Neuronal stem cell (in vitro differentiated cells): ENCODE results near the gene PLEKHN1.

Experiments used
- DNase-seq: peaks from one replicate; pipeline ENCODE4 v3.0.0-alpha.2; 2013; ENCODE audit warnings: low spot score
- H2AFZ ChIP-seq: one replicate; pipeline ENCODE4 v1.6.1; 2013; ENCODE audit warnings: mild to moderate bottlenecking, low read length, inconsistent platforms
- H2AK5ac ChIP-seq: 2 replicates; pipeline ENCODE4 v1.6.1; 2013; ENCODE audit warnings: low read depth, mild to moderate bottlenecking, inconsistent platforms, low read length, moderate library complexity, mixed read lengths
- H2BK120ac ChIP-seq: 2 replicates; pipeline ENCODE4 v1.6.1; 2013; ENCODE audit warnings: low read depth, mild to moderate bottlenecking, inconsistent platforms, low read length, moderate library complexity, mixed read lengths
- H2BK12ac ChIP-seq: one replicate; pipeline ENCODE4 v1.6.1; 2013; ENCODE audit warnings: low read length, inconsistent platforms
- H2BK15ac ChIP-seq: 2 replicates; pipeline ENCODE4 v1.6.1; 2013; ENCODE audit warnings: mild to moderate bottlenecking, low read length, inconsistent platforms, mixed read lengths
- H2BK5ac ChIP-seq: one replicate; pipeline ENCODE4 v1.6.1; 2013; ENCODE audit warnings: inconsistent platforms, mild to moderate bottlenecking, low read length, moderate library complexity
- H3K14ac ChIP-seq: one replicate; pipeline ENCODE4 v1.6.1; 2013; ENCODE audit warnings: low read length, inconsistent platforms
- H3K18ac ChIP-seq: 2 replicates; pipeline ENCODE4 v1.6.1; 2013; ENCODE audit warnings: low read length, inconsistent platforms
- H3K23ac ChIP-seq: 2 replicates; pipeline ENCODE4 v1.6.1; 2013; ENCODE audit warnings: low read depth, mild to moderate bottlenecking, mixed read lengths, low read length, inconsistent platforms; ENCODE audit not compliant: poor library complexity
- H3K27ac ChIP-seq: replicated peaks from 3 replicates; pipeline ENCODE4 v1.5.1; 2013; ENCODE audit warnings: low read length, inconsistent platforms
- H3K27me3 ChIP-seq, 3 experiments: 2 replicates each; pipeline ENCODE4 v1.6.1; 2013; ENCODE audit warnings: low read length in 3 of 3, mild to moderate bottlenecking in 2 of 3, inconsistent platforms in 1 of 3, low read depth in 1 of 3, mixed read lengths in 1 of 3, moderate library complexity in 1 of 3; ENCODE audit not compliant: control insufficient read depth in 3 of 3, insufficient read depth in 3 of 3
- H3K36me3 ChIP-seq, 2 donors: replicated peaks in 1 of 2; 2 replicates each; pipeline ENCODE4 v1.6.1; 2013; ENCODE audit warnings: low read length in 2 of 2; ENCODE audit not compliant: control insufficient read depth in 2 of 2, insufficient read depth in 2 of 2
- H3K4ac ChIP-seq: 2 replicates; pipeline ENCODE4 v1.6.1; 2013; ENCODE audit warnings: inconsistent platforms, mild to moderate bottlenecking, low read length, moderate library complexity
- H3K4me1 ChIP-seq, 2 donors: 1 replicate in 1 of 2; 2 replicates in 1 of 2; pipeline ENCODE4 v1.6.1; 2013; ENCODE audit warnings: low read length in 2 of 2, low read depth in 1 of 2; ENCODE audit not compliant: control insufficient read depth in 2 of 2, insufficient read depth in 1 of 2
- H3K4me2 ChIP-seq: one replicate; pipeline ENCODE4 v1.6.1; 2013; ENCODE audit warnings: mild to moderate bottlenecking, low read length, inconsistent platforms; ENCODE audit not compliant: insufficient read depth, poor library complexity, severe bottlenecking
- H3K4me3 ChIP-seq, 2 donors: 2 replicates each; pipeline ENCODE4 v1.5.1; 2013; ENCODE audit warnings: low read length in 2 of 2, mild to moderate bottlenecking in 2 of 2, inconsistent platforms in 1 of 2, moderate library complexity in 1 of 2
- H3K79me1 ChIP-seq: one replicate; pipeline ENCODE4 v1.6.1; 2013; ENCODE audit warnings: low read depth, mild to moderate bottlenecking, inconsistent platforms, low read length, moderate library complexity
- H3K9ac ChIP-seq: one replicate; pipeline ENCODE4 v1.6.1; 2013; ENCODE audit warnings: mild to moderate bottlenecking, low read depth, low read length, inconsistent platforms; ENCODE audit not compliant: poor library complexity
- H3K9me3 ChIP-seq, 2 donors: replicated peaks in 1 of 2; 2 replicates each; pipeline versions ENCODE3 to v1.6.1; 2013; ENCODE audit warnings: low read length in 2 of 2, mild to moderate bottlenecking in 2 of 2, inconsistent platforms in 1 of 2, low read depth in 1 of 2, mixed read lengths in 1 of 2, moderate library complexity in 1 of 2; ENCODE audit not compliant: control insufficient read depth in 2 of 2, insufficient read depth in 1 of 2
- H4K8ac ChIP-seq: one replicate; pipeline ENCODE4 v1.6.1; 2013; ENCODE audit warnings: low read depth, mild to moderate bottlenecking, inconsistent platforms, low read length, moderate library complexity
- H4K91ac ChIP-seq: one replicate; pipeline ENCODE4 v1.6.1; 2013; ENCODE audit warnings: low read length, low read depth, mild to moderate bottlenecking, inconsistent platforms; ENCODE audit not compliant: poor library complexity
- WGBS, 2 donors: extraction: QIAGEN DNeasy Blood & Tissue Kit; methylation state at CpG; one replicate each; pipeline ENCODE4 v1.1.7; 2013; ENCODE audit warnings: missing lambda C conversion rate in 2 of 2, mixed read lengths in 1 of 2; ENCODE audit not compliant: insufficient read length in 2 of 2, insufficient replicate concordance in 1 of 2; ENCODE audit errors: extremely low coverage in 2 of 2; 5-methylcytosine and 5-hydroxymethylcytosine counted together

The PLEKHN1 gene

GRCh38 chr1:1021010-1021919, 55.0 kb downstream of the PLEKHN1 start:
- peak overlapping the region; percentile 43 for H3K27ac ChIP-seq
- WGBS, 2 donors = no CpG with 5 or more reads among the region's 33 CpGs

GRCh38 chr1:1021920-1022259, 55.6 kb downstream of the PLEKHN1 start:
- H2BK5ac ChIP-seq = peak overlapping the region; percentile 90
- H3K36me3 ChIP-seq = peaks cover 5 to 39% of the 10 kb centered on the region in 2 donors
- no peak overlapping the region for H3K27ac ChIP-seq
- H3K18ac ChIP-seq = peak overlapping the region; percentile 71
- H4K8ac ChIP-seq = no peak overlapping the region
- H2BK15ac ChIP-seq = peak overlapping the region; percentile 98
- H2AFZ ChIP-seq = no peak overlapping the region
- no peaks in the 10 kb centered on the region for H3K27me3 ChIP-seq
- H4K91ac ChIP-seq = peak overlapping the region; percentile 43
- H3K9me3 ChIP-seq = no peaks in the 10 kb centered on the region
- H2BK12ac ChIP-seq = peak overlapping the region; percentile 22
- H3K9ac ChIP-seq = peak overlapping the region; percentile 93
- peaks cover 12 to 35% of the 10 kb centered on the region in 2 donors for H3K4me1 ChIP-seq
- H2BK120ac ChIP-seq = peak overlapping the region; percentile 94
- no CpG with 5 or more reads among the region's 10 CpGs for WGBS, 2 donors
- peak overlapping the region in 1 of 2 donors; percentile 21 for H3K4me3 ChIP-seq
- no peak for DNase-seq
- peaks cover 34% of the 10 kb centered on the region for H3K79me1 ChIP-seq
- H3K4me2 ChIP-seq = peak overlapping the region; percentile 84
- peak overlapping the region; percentile 71 for H3K14ac ChIP-seq
- peak overlapping the region; percentile 80 for H3K23ac ChIP-seq
- H2AK5ac ChIP-seq = peak overlapping the region; percentile 99
- no peak overlapping the region for H3K4ac ChIP-seq

More at GRCh38 chr1:1021010-1021919, 55.0 kb downstream of the PLEKHN1 start:
- Histone ChIP-seq H4K8ac (no peak overlapping the region), H2BK15ac (peak overlapping the region; percentile 98), H2BK12ac (peak overlapping the region; percentile 22), H3K18ac (peak overlapping the region; percentile 97), H3K36me3 (peaks cover 5 to 33% of the 10 kb centered on the region in 2 donors), H3K4me1 (peaks cover 12 to 33% of the 10 kb centered on the region in 2 donors), H3K14ac (peak overlapping the region; percentile 71), H2BK120ac (peak overlapping the region; percentile 94), H2AK5ac (peak overlapping the region; percentile 99), H3K4ac (peak overlapping the region; percentile 89), H2BK5ac (peak overlapping the region; percentile 90), H3K79me1 (peaks cover 30% of the 10 kb centered on the region), H2AFZ (peak overlapping the region; percentile 74), H4K91ac (peak overlapping the region; percentile 72), H3K4me2 (peak overlapping the region; percentile 84), H3K9me3 (no peaks in the 10 kb centered on the region), H3K4me3 (peak overlapping the region; percentile 90 to 97), H3K23ac (peak overlapping the region; percentile 80), H3K27me3 (no peaks in the 10 kb centered on the region), H3K9ac (peak overlapping the region; percentile 93)
- no peak for DNase-seq

- Histone ChIP-seq H2BK120ac (no peak overlapping the region), H3K18ac (peak overlapping the region; percentile 71), H3K9ac (peak overlapping the region; percentile 7), H3K4me2 (no peak overlapping the region), H3K23ac (peak overlapping the region; percentile 80), H3K27ac (no peak overlapping the region), H2AFZ (no peak overlapping the region), H3K36me3 (peaks cover 9 to 45% of the 10 kb centered on the region in 2 donors), H3K79me1 (peaks cover 39% of the 10 kb centered on the region), H4K91ac (no peak overlapping the region), H3K14ac (no peak overlapping the region), H3K9me3 (no peaks in the 10 kb centered on the region), H2AK5ac (peak overlapping the region; percentile 99), H3K4me3 (no peak overlapping the region), H2BK12ac (peak overlapping the region; percentile 33), H2BK5ac (peak overlapping the region; percentile 35), H3K4ac (no peak overlapping the region), H2BK15ac (peak overlapping the region; percentile 98), H4K8ac (no peak overlapping the region), H3K4me1 (peaks cover 12 to 35% of the 10 kb centered on the region in 2 donors), H3K27me3 (no peaks in the 10 kb centered on the region)
- DNase-seq = no peak
- WGBS, 2 donors = no CpG with 5 or more reads among the region's 27 CpGs
Observed at GRCh38 chr1:1022302-1023009, 56.2 kb downstream of the PLEKHN1 start.

GRCh38 chr1:1023700-1024099, 57.4 kb downstream of the PLEKHN1 start:
- no CpG with 5 or more reads among the region's 13 CpGs for WGBS, 2 donors
- H2BK5ac ChIP-seq = peak overlapping the region; percentile 82
- H3K4me1 ChIP-seq = peaks cover 12 to 35% of the 10 kb centered on the region in 2 donors
- peak overlapping the region; percentile 64 for H3K18ac ChIP-seq
- no peak overlapping the region for H3K23ac ChIP-seq
- peak overlapping the region; percentile 97 for H2AK5ac ChIP-seq
- H3K14ac ChIP-seq = no peak overlapping the region
- peak overlapping the region; percentile 84 for H2BK12ac ChIP-seq
- DNase-seq = no peak
- H3K4ac ChIP-seq = no peak overlapping the region
- no peaks in the 10 kb centered on the region for H3K27me3 ChIP-seq
- no peak overlapping the region for H4K91ac ChIP-seq
- H3K4me2 ChIP-seq = no peak overlapping the region
- H3K79me1 ChIP-seq = peaks cover 43% of the 10 kb centered on the region
- H2BK15ac ChIP-seq = peak overlapping the region; percentile 96
- no peak overlapping the region for H3K9ac ChIP-seq
- no peak overlapping the region for H2AFZ ChIP-seq
- no peak overlapping the region for H3K27ac ChIP-seq
- H4K8ac ChIP-seq = no peak overlapping the region
- no peak overlapping the region for H2BK120ac ChIP-seq
- no peaks in the 10 kb centered on the region for H3K9me3 ChIP-seq
- peaks cover 12 to 45% of the 10 kb centered on the region in 2 donors for H3K36me3 ChIP-seq
- H3K4me3 ChIP-seq = no peak overlapping the region
